ENCODE data around the gene FABP1.

FABP1 gene

GRCh38 chr2:88113069-88113468 is 14.8 kb downstream of the FABP1 start:
- no peak for DNase-seq

- DNase-seq: no peak
Measured at GRCh38 chr2:88110830-88111229, 17.0 kb downstream of the FABP1 start.

GRCh38 chr2:88108796-88109195 is 19.1 kb downstream of the FABP1 start:
- DNase-seq: no peak

- DNase-seq: no peak
Measured at GRCh38 chr2:88100489-88100858, 27.4 kb downstream of the FABP1 start.

- no peak for DNase-seq
Measured at GRCh38 chr2:88099798-88100488, 27.9 kb downstream of the FABP1 start.

- no peak for DNase-seq
Measured at GRCh38 chr2:88098558-88098900, 29.3 kb downstream of the FABP1 start.

GRCh38 chr2:88097891-88098557 is 29.8 kb downstream of the FABP1 start:
- DNase-seq: no peak

- DNase-seq: no peak
Measured at GRCh38 chr2:88097192-88097591, 30.7 kb downstream of the FABP1 start.

GRCh38 chr2:88096708-88097107 is 31.2 kb downstream of the FABP1 start:
- no peak for DNase-seq

- no peak for DNase-seq
Measured at GRCh38 chr2:88095022-88095421, 32.8 kb downstream of the FABP1 start.

- no peak for DNase-seq
Measured at GRCh38 chr2:88092773-88093172, 35.1 kb downstream of the FABP1 start.

GRCh38 chr2:88091943-88092342 is 35.9 kb downstream of the FABP1 start:
- no peak for DNase-seq

GRCh38 chr2:88090446-88091283 is 37.2 kb downstream of the FABP1 start:
- no peak for DNase-seq

- no peak for DNase-seq
Measured at GRCh38 chr2:88088999-88089398, 38.9 kb downstream of the FABP1 start.

GRCh38 chr2:88087763-88088162 is 40.1 kb downstream of the FABP1 start:
- DNase-seq: no peak

- DNase-seq: no peak
Measured at GRCh38 chr2:88087073-88087472, 40.8 kb downstream of the FABP1 start.

GRCh38 chr2:88086401-88086800 is 41.5 kb downstream of the FABP1 start:
- no peak for DNase-seq

GRCh38 chr2:88085602-88086001 is 42.3 kb downstream of the FABP1 start:
- DNase-seq: no peak

- no peak for DNase-seq
Measured at GRCh38 chr2:88085099-88085498, 42.8 kb downstream of the FABP1 start.

GRCh38 chr2:88082781-88083180 is 45.1 kb downstream of the FABP1 start:
- DNase-seq: peak; percentile 73

- DNase-seq: no peak
Measured at GRCh38 chr2:88081924-88082608, 45.8 kb downstream of the FABP1 start.

GRCh38 chr2:88080545-88080944 is 47.3 kb downstream of the FABP1 start:
- DNase-seq: no peak

GRCh38 chr2:88078643-88079172 is 49.2 kb downstream of the FABP1 start:
- DNase-seq: no peak

All from NCI-H526 treated with DMSO at 0.1 percent for 48 hours (cell line).